ENCODE data around the gene OLIG1.
A peak's percentile ranks its signal among the peaks of the same experiment; 100 is the strongest.

Gene OLIG1, protein sequence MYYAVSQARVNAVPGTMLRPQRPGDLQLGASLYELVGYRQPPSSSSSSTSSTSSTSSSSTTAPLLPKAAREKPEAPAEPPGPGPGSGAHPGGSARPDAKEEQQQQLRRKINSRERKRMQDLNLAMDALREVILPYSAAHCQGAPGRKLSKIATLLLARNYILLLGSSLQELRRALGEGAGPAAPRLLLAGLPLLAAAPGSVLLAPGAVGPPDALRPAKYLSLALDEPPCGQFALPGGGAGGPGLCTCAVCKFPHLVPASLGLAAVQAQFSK

DNA sequence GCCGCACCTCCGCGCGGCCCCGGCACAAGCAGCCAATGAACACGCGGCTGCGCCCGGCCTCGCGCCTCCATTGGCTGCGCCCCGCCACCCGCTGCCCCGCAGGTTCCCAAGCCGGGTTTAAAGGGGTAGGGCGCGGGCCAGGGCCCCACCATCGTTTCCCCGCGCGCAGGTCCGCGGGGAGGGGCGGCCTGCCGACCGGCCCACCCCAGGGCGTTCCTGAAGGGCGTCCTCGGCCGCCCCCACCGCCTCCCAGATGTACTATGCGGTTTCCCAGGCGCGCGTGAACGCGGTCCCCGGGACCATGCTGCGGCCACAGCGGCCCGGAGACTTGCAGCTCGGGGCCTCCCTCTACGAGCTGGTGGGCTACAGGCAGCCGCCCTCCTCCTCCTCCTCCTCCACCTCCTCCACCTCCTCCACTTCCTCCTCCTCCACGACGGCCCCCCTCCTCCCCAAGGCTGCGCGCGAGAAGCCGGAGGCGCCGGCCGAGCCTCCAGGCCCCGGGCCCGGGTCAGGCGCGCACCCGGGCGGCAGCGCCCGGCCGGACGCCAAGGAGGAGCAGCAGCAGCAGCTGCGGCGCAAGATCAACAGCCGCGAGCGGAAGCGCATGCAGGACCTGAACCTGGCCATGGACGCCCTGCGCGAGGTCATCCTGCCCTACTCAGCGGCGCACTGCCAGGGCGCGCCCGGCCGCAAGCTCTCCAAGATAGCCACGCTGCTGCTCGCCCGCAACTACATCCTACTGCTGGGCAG is at the start of gene OLIG1:
TSS of gene OLIG1 (plus strand) at position 148 of the 750 bp plus-strand sequence. CDS start at position 254, 106 bp downstream.
- peak; percentile 68 for DNase-seq (ENCODE audit: low read depth, low spot score)

- DNase-seq (ENCODE audit: low read depth, low spot score) = no peak
Measured at GRCh38 chr21:33020558-33021100, 49.3 kb upstream of the OLIG1 start.

GRCh38 chr21:33021150-33021549 is 48.8 kb upstream of the OLIG1 start:
- DNase-seq (ENCODE audit: low read depth, low spot score) = no peak

DNA sequence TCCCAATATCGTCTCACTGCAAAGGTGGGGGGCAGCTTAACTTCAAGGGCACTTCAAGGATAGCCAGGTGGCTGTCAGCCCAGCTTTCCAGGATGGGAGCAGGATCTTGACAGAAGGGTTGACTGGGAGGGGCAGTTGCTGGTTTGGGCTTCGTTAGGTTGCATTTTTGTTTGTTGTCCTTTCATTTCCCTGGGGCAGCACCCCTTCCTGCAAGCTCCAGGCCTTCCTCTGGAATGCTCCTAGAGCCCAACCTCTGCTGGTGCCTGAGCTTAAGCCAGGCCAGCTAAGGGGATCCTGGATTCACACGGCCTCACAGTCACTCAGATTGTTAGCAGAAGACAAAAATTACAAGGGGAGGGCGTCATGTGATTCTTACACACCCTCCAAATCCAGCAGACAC is 48.3 kb upstream of the OLIG1 start:
- DNase-seq (ENCODE audit: low read depth, low spot score) = peak; percentile 67

GRCh38 chr21:33022489-33022827 is 47.5 kb upstream of the OLIG1 start:
- DNase-seq (ENCODE audit: low read depth, low spot score) = no peak

DNA sequence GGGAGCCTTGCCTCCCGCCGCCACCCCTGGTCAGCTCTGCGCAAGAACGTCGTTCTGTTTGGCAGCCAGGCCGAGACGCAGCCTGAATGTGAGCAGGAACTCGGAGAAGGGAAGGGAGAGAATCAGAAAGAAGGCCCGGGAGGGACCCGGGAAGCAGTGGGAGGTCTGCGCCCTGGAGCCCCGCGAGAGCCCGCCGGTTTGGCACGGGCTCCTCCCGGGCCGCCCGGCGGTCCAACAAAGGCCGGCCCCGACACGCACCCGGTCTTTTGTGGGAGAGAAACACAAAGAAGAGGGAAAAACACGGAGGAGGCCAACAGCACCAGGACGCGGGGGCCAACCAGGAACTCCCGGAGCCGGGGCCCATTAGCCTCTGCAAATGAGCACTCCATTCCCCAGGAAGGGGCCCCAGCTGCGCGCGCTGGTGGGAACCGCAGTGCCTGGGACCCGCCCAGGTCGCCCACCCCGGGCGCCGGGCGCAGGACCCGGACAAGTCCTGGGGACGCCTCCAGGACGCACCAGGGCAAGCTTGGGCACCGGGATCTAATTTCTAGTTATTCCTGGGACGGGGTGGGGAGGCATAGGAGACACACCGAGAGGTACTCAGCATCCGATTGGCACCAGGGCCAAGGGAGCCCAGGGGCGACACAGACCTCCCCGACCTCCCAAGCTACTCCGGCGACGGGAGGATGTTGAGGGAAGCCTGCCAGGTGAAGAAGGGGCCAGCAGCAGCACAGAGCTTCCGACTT is 46.9 kb upstream of the OLIG1 start:
- DNase-seq (ENCODE audit: low read depth, low spot score) = peak; percentile 34

GRCh38 chr21:33023574-33024200 is 46.3 kb upstream of the OLIG1 start:
- no peak for DNase-seq (ENCODE audit: low read depth, low spot score)

- no peak for DNase-seq (ENCODE audit: low read depth, low spot score)
Measured at GRCh38 chr21:33024201-33025103, 45.5 kb upstream of the OLIG1 start.

DNA sequence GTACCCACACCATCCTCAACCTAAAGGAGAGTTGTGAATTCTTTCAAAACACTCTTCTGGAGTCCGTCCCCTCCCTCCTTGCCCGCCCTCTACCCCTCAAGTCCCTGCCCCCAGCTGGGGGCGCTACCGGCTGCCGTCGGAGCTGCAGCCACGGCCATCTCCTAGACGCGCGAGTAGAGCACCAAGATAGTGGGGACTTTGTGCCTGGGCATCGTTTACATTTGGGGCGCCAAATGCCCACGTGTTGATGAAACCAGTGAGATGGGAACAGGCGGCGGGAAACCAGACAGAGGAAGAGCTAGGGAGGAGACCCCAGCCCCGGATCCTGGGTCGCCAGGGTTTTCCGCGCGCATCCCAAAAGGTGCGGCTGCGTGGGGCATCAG is 44.8 kb upstream of the OLIG1 start:
- peak; percentile 53 for DNase-seq (ENCODE audit: low read depth, low spot score)

- peak; percentile 91 for DNase-seq (ENCODE audit: low read depth, low spot score)
Measured at GRCh38 chr21:33025489-33026442, 44.2 kb upstream of the OLIG1 start, which contains the start of gene OLIG2. TSS of gene OLIG2 (plus strand) at chr21:33025935. CDS start at chr21:33026863, 928 bp downstream.

DNA sequence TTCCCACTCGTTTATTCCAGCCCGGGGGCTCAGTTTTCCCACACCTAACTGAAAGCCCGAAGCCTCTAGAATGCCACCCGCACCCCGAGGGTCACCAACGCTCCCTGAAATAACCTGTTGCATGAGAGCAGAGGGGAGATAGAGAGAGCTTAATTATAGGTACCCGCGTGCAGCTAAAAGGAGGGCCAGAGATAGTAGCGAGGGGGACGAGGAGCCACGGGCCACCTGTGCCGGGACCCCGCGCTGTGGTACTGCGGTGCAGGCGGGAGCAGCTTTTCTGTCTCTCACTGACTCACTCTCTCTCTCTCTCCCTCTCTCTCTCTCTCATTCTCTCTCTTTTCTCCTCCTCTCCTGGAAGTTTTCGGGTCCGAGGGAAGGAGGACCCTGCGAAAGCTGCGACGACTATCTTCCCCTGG is 43.5 kb upstream of the OLIG1 start:
- no peak for DNase-seq (ENCODE audit: low read depth, low spot score)

DNA sequence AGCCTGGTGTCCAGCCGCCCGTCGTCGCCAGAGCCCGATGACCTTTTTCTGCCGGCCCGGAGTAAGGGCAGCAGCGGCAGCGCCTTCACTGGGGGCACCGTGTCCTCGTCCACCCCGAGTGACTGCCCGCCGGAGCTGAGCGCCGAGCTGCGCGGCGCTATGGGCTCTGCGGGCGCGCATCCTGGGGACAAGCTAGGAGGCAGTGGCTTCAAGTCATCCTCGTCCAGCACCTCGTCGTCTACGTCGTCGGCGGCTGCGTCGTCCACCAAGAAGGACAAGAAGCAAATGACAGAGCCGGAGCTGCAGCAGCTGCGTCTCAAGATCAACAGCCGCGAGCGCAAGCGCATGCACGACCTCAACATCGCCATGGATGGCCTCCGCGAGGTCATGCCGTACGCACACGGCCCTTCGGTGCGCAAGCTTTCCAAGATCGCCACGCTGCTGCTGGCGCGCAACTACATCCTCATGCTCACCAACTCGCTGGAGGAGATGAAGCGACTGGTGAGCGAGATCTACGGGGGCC is 43.0 kb upstream of the OLIG1 start:
- DNase-seq (ENCODE audit: low read depth, low spot score) = peak; percentile 39

GRCh38 chr21:33027401-33028286 is 42.3 kb upstream of the OLIG1 start:
- no peak for DNase-seq (ENCODE audit: low read depth, low spot score)

- no peak for DNase-seq (ENCODE audit: low read depth, low spot score)
Measured at GRCh38 chr21:33028287-33028670, 41.7 kb upstream of the OLIG1 start.

DNA sequence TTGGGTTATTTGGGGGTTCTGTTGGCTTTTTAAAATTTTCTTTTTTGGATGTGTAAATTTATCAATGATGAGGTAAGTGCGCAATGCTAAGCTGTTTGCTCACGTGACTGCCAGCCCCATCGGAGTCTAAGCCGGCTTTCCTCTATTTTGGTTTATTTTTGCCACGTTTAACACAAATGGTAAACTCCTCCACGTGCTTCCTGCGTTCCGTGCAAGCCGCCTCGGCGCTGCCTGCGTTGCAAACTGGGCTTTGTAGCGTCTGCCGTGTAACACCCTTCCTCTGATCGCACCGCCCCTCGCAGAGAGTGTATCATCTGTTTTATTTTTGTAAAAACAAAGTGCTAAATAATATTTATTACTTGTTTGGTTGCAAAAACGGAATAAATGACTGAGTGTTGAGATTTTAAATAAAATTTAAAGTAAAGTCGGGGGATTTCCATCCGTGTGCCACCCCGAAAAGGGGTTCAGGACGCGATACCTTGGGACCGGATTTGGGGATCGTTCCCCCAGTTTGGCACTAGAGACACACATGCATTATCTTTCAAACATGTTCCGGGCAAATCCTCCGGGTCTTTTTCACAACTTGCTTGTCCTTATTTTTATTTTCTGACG is 41.1 kb upstream of the OLIG1 start:
- peak; percentile 14 for DNase-seq (ENCODE audit: low read depth, low spot score)

- DNase-seq (ENCODE audit: low read depth, low spot score) = peak; percentile 26
Measured at GRCh38 chr21:33029385-33029921, 40.5 kb upstream of the OLIG1 start.

- DNase-seq (ENCODE audit: low read depth, low spot score) = peak; percentile 14
Measured at GRCh38 chr21:33029975-33030461, 39.9 kb upstream of the OLIG1 start.
